GM12891 (cell line): ENCODE results near the gene NETO2.

ENCODE experiments used
- POLR2A ChIP-seq: IDR thresholded peaks from 2 replicates; pipeline ENCODE4 v1.6.1; 2011; ENCODE audit warnings: low read depth, low read length, control low read depth
- POLR2AphosphoS5 ChIP-seq: IDR thresholded peaks from 2 replicates; pipeline ENCODE4 v1.6.1; 2011; ENCODE audit warnings: low read depth, low read length, control low read depth
- POU2F2 ChIP-seq: IDR thresholded peaks from 2 replicates; pipeline ENCODE4 v1.6.1; 2011; ENCODE audit warnings: low read depth, mild to moderate bottlenecking, control low read depth, low read length, moderate library complexity
- TAF1 ChIP-seq: IDR thresholded peaks from 2 replicates; pipeline ENCODE4 v1.6.1; 2011; ENCODE audit warnings: low read depth, low read length, control low read depth

- no peak for TF ChIP-seq POU2F2
- no peak for TF ChIP-seq POLR2A
- no peak for TF ChIP-seq POLR2AphosphoS5
- TF ChIP-seq TAF1, result no peak
These were observed 70.3 kb downstream of the NETO2 start for GRCh38 chr16:47073223-47074155.
